Body of pancreas (tissue), 4 donors: Measurements from ENCODE around the gene EZH1.

ENCODE experiments used
- CTCF ChIP-seq, 7 experiments: fragments of 450-650 bp in 4 of 7; fragments of 200-600 bp in 3 of 7; sonication (generic) in 3 of 7; IDR thresholded peaks; one replicate each; pipeline ENCODE4 v1.5.1; 2016 to 2019; ENCODE audit warnings: antibody characterized with exemption in 7 of 7
- POLR2A ChIP-seq, 3 donors: fragments of 450-650 bp; IDR thresholded peaks; one replicate each; pipeline ENCODE4 v1.6.1; 2016; ENCODE audit warnings: antibody characterized with exemption in 3 of 3, mild to moderate bottlenecking in 2 of 3

DNA sequence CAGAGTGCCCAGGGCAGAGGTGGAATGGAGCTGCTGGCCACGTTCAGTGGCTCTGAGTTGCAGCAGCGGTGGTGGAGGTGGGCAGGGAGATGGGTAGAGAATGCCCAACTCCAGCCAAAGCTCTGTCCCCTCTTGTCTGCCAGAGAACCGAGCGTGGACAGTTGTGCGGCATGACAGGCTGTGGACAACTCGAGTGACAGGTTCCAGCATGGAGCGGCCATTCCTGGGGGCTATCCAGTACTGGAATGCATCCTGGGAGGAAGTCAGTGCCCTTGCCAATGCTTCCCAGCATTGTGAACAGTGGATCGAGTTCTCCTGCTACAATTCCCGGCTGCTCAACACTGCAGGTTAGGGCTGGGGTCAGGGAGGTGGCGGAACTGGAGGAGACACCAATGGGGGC, 54.2 kb downstream of the EZH1 start:
- TF ChIP-seq POLR2A (IDR thresholded peaks at IDR 0.05), result no peak
- no peak for TF ChIP-seq CTCF (IDR thresholded peaks at IDR 0.05)
